RWPE2 (cell line): ENCODE results near the gene ZBTB20.

ENCODE experiments used
- ATAC-seq: fragments of 200-7000 bp; cut with Tn5 transposase; 3 replicates; pipeline ENCODE4 v1.9.1; 2021; ENCODE audit warnings: low read depth
- DNase-seq: peaks from one replicate; pipeline ENCODE4 v3.0.0-alpha.2; 2020; ENCODE audit warnings: low spot score
- H3K27ac ChIP-seq: fragments of 450-650 bp; 2 replicates; pipeline ENCODE4 v1.5.1; 2017; ENCODE audit warnings: mild to moderate bottlenecking; ENCODE audit not compliant: poor library complexity, severe bottlenecking
- H3K27me3 ChIP-seq: fragments of 250-450 bp; sonication (Bioruptor Pico); 2 replicates; pipeline ENCODE4 v1.5.1; 2021; ENCODE audit warnings: mild to moderate bottlenecking, moderate library complexity; ENCODE audit not compliant: insufficient read depth, poor library complexity, severe bottlenecking
- H3K36me3 ChIP-seq: fragments of 250-450 bp; sonication (Bioruptor Pico); 2 replicates; pipeline ENCODE4 v1.5.1; 2020; ENCODE audit warnings: low read depth, mild to moderate bottlenecking, moderate library complexity
- H3K4me1 ChIP-seq: fragments of 250-450 bp; sonication (Bioruptor Pico); 2 replicates; pipeline ENCODE4 v1.5.1; 2021; ENCODE audit warnings: mild to moderate bottlenecking, moderate library complexity; ENCODE audit not compliant: insufficient read depth, poor library complexity, severe bottlenecking
- H3K4me3 ChIP-seq: fragments of 250-450 bp; sonication (Bioruptor Pico); 2 replicates; pipeline ENCODE4 v1.5.1; 2021; ENCODE audit warnings: mild to moderate bottlenecking, moderate library complexity; ENCODE audit not compliant: severe bottlenecking
- H3K9me3 ChIP-seq: fragments of 250-450 bp; sonication (Bioruptor Pico); 2 replicates; pipeline ENCODE4 v1.5.1; 2021; ENCODE audit warnings: mild to moderate bottlenecking, moderate library complexity; ENCODE audit not compliant: severe bottlenecking
- TF ChIP-seq, protein P1 (sequence below): fragments of 450-650 bp; IDR thresholded peaks from one replicate; pipeline ENCODE4 v1.5.1; 2017; ENCODE audit warnings: mild to moderate bottlenecking, moderate library complexity; ENCODE audit not compliant: poor library complexity, severe bottlenecking

The ZBTB20 gene

DNA sequence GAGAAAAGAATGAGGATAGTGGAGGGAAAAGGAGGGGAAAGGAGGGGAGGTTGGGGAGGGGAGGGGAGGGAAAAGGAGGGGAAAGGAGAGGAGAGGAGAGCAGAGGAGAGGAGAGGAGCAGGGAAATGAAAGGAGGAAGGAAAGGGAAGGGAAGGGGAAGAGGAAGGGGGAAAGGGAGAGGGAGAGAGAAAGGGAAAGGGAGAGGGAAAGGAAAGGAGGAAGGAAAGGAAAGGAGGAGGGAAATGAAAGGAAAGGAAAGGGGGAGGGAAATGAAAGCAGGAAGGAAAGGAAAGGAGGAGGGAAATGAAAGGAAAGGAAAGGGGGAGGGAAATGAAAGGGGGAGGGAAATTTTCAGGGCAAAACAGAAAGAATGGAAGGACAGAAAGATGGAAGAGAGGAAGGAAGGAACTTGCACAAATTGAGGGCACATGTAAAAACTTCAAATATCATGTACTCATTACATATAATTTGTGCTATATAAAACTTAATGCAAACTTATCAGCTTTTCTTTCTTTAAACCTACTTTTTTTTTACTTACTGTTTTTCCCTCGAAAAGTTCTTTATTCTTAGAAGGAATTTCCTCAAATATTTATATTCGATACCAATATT, 148.0 kb downstream of the ZBTB20 start:
- no peaks in the 10 kb centered on the region for H3K9me3 ChIP-seq
- no peaks in the 10 kb centered on the region for H3K36me3 ChIP-seq
- TF ChIP-seq, protein P1, sequence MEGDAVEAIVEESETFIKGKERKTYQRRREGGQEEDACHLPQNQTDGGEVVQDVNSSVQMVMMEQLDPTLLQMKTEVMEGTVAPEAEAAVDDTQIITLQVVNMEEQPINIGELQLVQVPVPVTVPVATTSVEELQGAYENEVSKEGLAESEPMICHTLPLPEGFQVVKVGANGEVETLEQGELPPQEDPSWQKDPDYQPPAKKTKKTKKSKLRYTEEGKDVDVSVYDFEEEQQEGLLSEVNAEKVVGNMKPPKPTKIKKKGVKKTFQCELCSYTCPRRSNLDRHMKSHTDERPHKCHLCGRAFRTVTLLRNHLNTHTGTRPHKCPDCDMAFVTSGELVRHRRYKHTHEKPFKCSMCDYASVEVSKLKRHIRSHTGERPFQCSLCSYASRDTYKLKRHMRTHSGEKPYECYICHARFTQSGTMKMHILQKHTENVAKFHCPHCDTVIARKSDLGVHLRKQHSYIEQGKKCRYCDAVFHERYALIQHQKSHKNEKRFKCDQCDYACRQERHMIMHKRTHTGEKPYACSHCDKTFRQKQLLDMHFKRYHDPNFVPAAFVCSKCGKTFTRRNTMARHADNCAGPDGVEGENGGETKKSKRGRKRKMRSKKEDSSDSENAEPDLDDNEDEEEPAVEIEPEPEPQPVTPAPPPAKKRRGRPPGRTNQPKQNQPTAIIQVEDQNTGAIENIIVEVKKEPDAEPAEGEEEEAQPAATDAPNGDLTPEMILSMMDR = no peak
- DNase-seq = no peak
- H3K4me1 ChIP-seq = no peaks in the 10 kb centered on the region
- H3K4me3 ChIP-seq = no peak overlapping the region
- ATAC-seq = no peak
- H3K27me3 ChIP-seq = no peaks in the 10 kb centered on the region
- no peak overlapping the region for H3K27ac ChIP-seq

DNA sequence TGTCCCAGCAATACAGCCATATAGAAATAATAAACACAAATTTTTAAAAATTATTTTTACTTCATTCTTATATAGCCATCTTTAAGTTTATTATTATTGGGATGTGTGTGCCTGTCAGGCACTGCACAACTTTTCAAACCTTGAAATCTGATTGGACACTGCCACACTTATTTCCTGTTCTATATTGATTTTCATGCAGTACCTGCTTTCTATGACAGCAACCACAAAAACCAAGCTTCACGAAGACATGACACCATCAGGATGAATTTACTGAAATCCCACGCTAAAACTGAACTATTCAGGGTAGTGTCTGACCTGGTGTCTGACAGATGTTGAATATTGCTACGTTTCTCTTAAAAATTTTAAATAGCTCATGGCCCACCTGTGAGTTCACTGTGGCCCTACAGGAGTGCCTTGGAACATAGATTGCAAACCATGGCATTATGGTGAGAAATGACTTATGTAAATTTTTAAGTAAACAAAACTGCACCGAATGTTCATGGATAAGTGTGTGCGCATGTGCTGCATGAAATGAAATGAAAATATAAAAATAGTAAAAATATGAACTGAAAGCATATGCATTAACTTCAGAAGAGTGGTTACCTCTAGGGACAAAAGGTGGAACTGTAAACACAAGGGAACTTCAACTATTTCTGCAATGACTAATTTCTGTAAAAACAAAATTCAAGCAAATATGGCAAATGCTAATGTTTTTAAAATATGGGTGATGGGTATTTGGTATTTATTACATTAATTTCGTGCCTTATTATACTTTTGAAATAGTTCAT, 152.3 kb downstream of the ZBTB20 start:
- no peak for DNase-seq
- TF ChIP-seq, protein P1 = no peak
- ATAC-seq = no peak
- Histone ChIP-seq H3K4me1 (no peaks in the 10 kb centered on the region), H3K36me3 (no peaks in the 10 kb centered on the region), H3K27ac (no peak overlapping the region), H3K9me3 (no peaks in the 10 kb centered on the region), H3K4me3 (no peak overlapping the region), H3K27me3 (no peaks in the 10 kb centered on the region)

DNA sequence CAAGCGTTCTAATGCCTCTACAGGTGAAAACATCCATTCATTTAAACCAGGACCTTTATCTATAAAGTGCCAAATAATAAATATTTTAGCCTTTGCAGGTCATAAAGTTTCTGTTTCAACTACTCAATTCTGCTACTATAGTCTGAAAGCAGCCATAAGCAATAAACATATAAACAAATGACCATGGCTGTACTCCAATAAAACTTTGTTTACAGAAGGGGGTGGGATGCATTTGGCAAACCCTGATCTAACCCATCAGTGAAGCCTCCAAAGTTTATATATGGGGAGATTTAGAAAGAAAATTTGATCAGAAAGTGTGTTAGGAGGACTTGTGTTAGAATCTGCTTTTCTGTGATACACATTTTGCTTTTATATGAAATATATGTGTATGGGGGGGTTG, 161.3 kb downstream of the ZBTB20 start:
- ATAC-seq (no peak), DNase-seq (no peak)
- no peak overlapping the region for H3K4me3 ChIP-seq
- H3K4me1 ChIP-seq = no peaks in the 10 kb centered on the region
- no peaks in the 10 kb centered on the region for H3K27me3 ChIP-seq
- H3K9me3 ChIP-seq = no peaks in the 10 kb centered on the region
- H3K27ac ChIP-seq = no peak overlapping the region
- no peaks in the 10 kb centered on the region for H3K36me3 ChIP-seq
- TF ChIP-seq, protein P1 = no peak

DNA sequence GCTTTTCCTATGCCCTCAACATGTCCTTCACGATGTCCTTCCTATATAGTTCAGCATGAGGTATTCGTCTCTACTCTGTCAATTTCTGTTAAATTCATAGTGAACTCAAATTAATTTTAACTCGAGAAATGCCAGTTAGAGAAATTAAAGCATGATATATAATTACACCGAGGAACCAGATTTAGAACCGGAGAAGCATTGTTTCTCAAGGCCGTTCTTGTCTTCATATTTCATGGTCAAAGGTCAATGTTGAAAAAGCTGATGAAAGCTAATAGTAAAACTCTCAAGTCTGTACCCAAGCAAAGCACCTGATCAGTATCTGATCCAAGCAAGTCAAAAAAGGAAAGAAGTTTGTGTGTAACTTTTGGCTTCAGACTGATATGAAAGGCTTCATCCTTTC, 163.8 kb downstream of the ZBTB20 start:
- Histone ChIP-seq H3K36me3 (no peaks in the 10 kb centered on the region), H3K9me3 (no peaks in the 10 kb centered on the region), H3K27ac (no peak overlapping the region), H3K4me1 (no peaks in the 10 kb centered on the region), H3K27me3 (no peaks in the 10 kb centered on the region), H3K4me3 (no peak overlapping the region)
- DNase-seq (no peak), ATAC-seq (no peak)
- TF ChIP-seq, protein P1 = no peak

DNA sequence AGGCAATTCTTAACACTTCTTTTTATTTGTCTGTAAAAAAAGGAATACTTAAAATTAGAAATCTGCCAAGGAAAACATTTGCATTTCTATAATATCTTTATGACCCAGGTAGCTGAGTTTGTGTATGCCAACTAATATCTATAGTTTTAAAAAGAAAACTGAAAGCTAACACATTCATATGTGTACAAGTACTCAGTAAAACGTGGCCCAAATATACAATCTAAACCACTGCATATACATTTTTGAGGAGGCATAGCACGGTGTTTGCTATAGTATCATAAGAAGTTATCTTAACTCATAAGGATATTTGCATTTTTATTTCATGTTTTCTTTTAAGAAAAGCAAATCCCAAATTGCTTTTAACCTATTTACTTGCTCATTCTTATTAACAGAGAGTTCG, 172.7 kb downstream of the ZBTB20 start:
- H3K36me3 ChIP-seq = no peaks in the 10 kb centered on the region
- no peak overlapping the region for H3K4me3 ChIP-seq
- no peak for DNase-seq
- no peak overlapping the region for H3K27ac ChIP-seq
- H3K27me3 ChIP-seq = no peaks in the 10 kb centered on the region
- H3K4me1 ChIP-seq = no peaks in the 10 kb centered on the region
- no peak for ATAC-seq
- TF ChIP-seq, protein P1 = no peak
- H3K9me3 ChIP-seq = no peaks in the 10 kb centered on the region
